ENCODE measurements around the gene C12orf42. TPM values are rescaled to one million over a fixed set of nuclear protein-coding genes. Genes with fewer than 3 reads are reported as not detected.

The C12orf42 gene
- total RNA-seq, 1 experiment from 2014 or later: not detected

GRCh38 chr12:103456006-103456405 lies 39.8 kb downstream of the C12orf42 start:
- Histone ChIP-seq H4K5ac (ENCODE audit: insufficient read length, low read depth, low read length) (no peak overlapping the region), H4K91ac (ENCODE audit: insufficient read length, low read depth, low read length) (no peak overlapping the region), H3K27me3 (ENCODE audit: insufficient read depth, low read length) (no peaks in the 10 kb centered on the region), H3K79me2 (ENCODE audit: insufficient read depth, low read length) (no peaks in the 10 kb centered on the region), H3K79me1 (ENCODE audit: insufficient read depth, low read depth, low read length, poor library complexity, severe bottlenecking) (no peaks in the 10 kb centered on the region), H3K23me2 (ENCODE audit: insufficient read length, low read depth, low read length, poor library complexity, severe bottlenecking) (no peaks in the 10 kb centered on the region), H2BK15ac (ENCODE audit: low read depth, low read length) (no peak overlapping the region), H3K9ac (ENCODE audit: extremely low read depth, insufficient read length, low read length) (no peak overlapping the region), H4K20me1 (ENCODE audit: control insufficient read depth, insufficient read depth, insufficient read length) (no peaks in the 10 kb centered on the region), H2AK5ac (ENCODE audit: insufficient read length, low read length) (no peak overlapping the region), H3K23ac (ENCODE audit: insufficient read length, low read depth, low read length) (no peak overlapping the region), H3K9me3 (ENCODE audit: control insufficient read depth, low read depth, low read length) (no peaks in the 10 kb centered on the region), H2AFZ (ENCODE audit: low read length) (no peak overlapping the region), H3K18ac (ENCODE audit: insufficient read length, low read depth, low read length) (no peak overlapping the region), H3K4me2 (ENCODE audit: insufficient read depth, insufficient read length, low read length) (no peak overlapping the region), H3K4me1 (ENCODE audit: insufficient read depth, low read length) (no peaks in the 10 kb centered on the region), H3K4ac (ENCODE audit: low read depth, low read length) (no peak overlapping the region), H2BK20ac (ENCODE audit: low read depth, low read length, poor library complexity, severe bottlenecking) (no peak overlapping the region), H4K8ac (replicated peaks; ENCODE audit: insufficient read length, low read depth, low read length) (no peak overlapping the region), H3T11ph (ENCODE audit: low read length) (no peak overlapping the region), H3K27ac (ENCODE audit: insufficient read length, low read depth, low read length) (no peak overlapping the region), H3K14ac (ENCODE audit: insufficient read depth, low read length) (no peak overlapping the region), H2BK120ac (ENCODE audit: low read depth, low read length, poor library complexity, severe bottlenecking) (no peak overlapping the region), H2BK12ac (ENCODE audit: insufficient read length, low read depth, low read length) (no peak overlapping the region), H3K56ac (ENCODE audit: insufficient read length, low read depth, low read length) (no peak overlapping the region), H2BK5ac (ENCODE audit: insufficient read length, low read length) (no peak overlapping the region)
- Mint-ChIP-seq H3K4me3 (no peak overlapping the region), H3K27ac (no peak overlapping the region), H3K9me3 (no peaks in the 10 kb centered on the region), H3K4me1 (peaks cover 0 to 4% of the 10 kb centered on the region in 2 experiments; a peak in 1 of 4 replicates), H3K36me3 (ENCODE audit: insufficient read depth in 1 of 3, low read depth in 3 of 3) (no peaks in the 10 kb centered on the region), H3K27me3 (ENCODE audit: low read depth) (no peaks in the 10 kb centered on the region; the same call in 1 of the 2 replicates)
- DNase-seq: no peak
- no CpG with 5 or more reads among the region's 2 CpGs for WGBS (ENCODE audit: extremely low coverage, insufficient read length, low lambda C conversion rate)
- no peak for TF ChIP-seq CTCF (conservative IDR thresholded peaks at IDR 0.05)
